ENCODE results near the gene ITPR2. TPM values are rescaled to one million over a fixed set of nuclear protein-coding genes. Genes with fewer than 3 reads are reported as not detected.
A peak's percentile ranks its signal among the peaks of the same experiment; 100 is the strongest.
"Not testable (repeated sequence)": the region's sequence is repeated elsewhere in the genome, so short reads cannot be mapped to it uniquely, and the experiment has no call there.

Gene ITPR2
- total RNA-seq, 1 experiment from 2014 or later = 10.1 TPM

- DNase-seq (ENCODE audit: low read depth) = no peak
These were observed 164.8 kb downstream of the ITPR2 start for GRCh38 chr12:26668230-26668629.

GRCh38 chr12:26666286-26666685 lies 166.7 kb downstream of the ITPR2 start:
- DNase-seq (ENCODE audit: low read depth) = no peak

- no peak for DNase-seq (ENCODE audit: low read depth)
These were observed 171.6 kb downstream of the ITPR2 start for GRCh38 chr12:26661399-26661798.

- DNase-seq (ENCODE audit: low read depth) = no peak
These were observed 173.1 kb downstream of the ITPR2 start for GRCh38 chr12:26659930-26660329.

GRCh38 chr12:26658991-26659390 lies 174.0 kb downstream of the ITPR2 start:
- no peak for DNase-seq (ENCODE audit: low read depth)

GRCh38 chr12:26654623-26655022 lies 178.4 kb downstream of the ITPR2 start:
- DNase-seq (ENCODE audit: low read depth) = no peak

- peak; percentile 63 for DNase-seq (ENCODE audit: low read depth)
These were observed 181.3 kb downstream of the ITPR2 start for GRCh38 chr12:26651566-26652188.

GRCh38 chr12:26651036-26651435 lies 182.0 kb downstream of the ITPR2 start:
- no peak for DNase-seq (ENCODE audit: low read depth)

- DNase-seq (ENCODE audit: low read depth) = no peak
These were observed 184.0 kb downstream of the ITPR2 start for GRCh38 chr12:26648999-26649398.

GRCh38 chr12:26648584-26648983 lies 184.4 kb downstream of the ITPR2 start:
- peak; percentile 83 for DNase-seq (ENCODE audit: low read depth)

- DNase-seq (ENCODE audit: low read depth) = no peak
These were observed 184.9 kb downstream of the ITPR2 start for GRCh38 chr12:26648066-26648465.

GRCh38 chr12:26647088-26647487 lies 185.9 kb downstream of the ITPR2 start:
- peak; percentile 18 for DNase-seq (ENCODE audit: low read depth)

- no peak for DNase-seq (ENCODE audit: low read depth)
These were observed 186.4 kb downstream of the ITPR2 start for GRCh38 chr12:26646571-26646970.

- not testable (repeated sequence) for DNase-seq (ENCODE audit: low read depth)
These were observed 188.6 kb downstream of the ITPR2 start for GRCh38 chr12:26644376-26644775.

- no peak for DNase-seq (ENCODE audit: low read depth)
These were observed 189.3 kb downstream of the ITPR2 start for GRCh38 chr12:26643532-26644315.

- DNase-seq (ENCODE audit: low read depth) = no peak
These were observed 190.6 kb downstream of the ITPR2 start for GRCh38 chr12:26642361-26642760.

- DNase-seq (ENCODE audit: low read depth) = peak; percentile 50
These were observed 196.2 kb downstream of the ITPR2 start for GRCh38 chr12:26636710-26637328.

- peak; percentile 71 for DNase-seq (ENCODE audit: low read depth)
These were observed 199.3 kb downstream of the ITPR2 start for GRCh38 chr12:26633591-26634210.

GRCh38 chr12:26632756-26633155 lies 200.2 kb downstream of the ITPR2 start:
- no peak for DNase-seq (ENCODE audit: low read depth)

- DNase-seq (ENCODE audit: low read depth) = peak; percentile 29
These were observed 201.1 kb downstream of the ITPR2 start for GRCh38 chr12:26631846-26632245.

- peak; percentile 85 for DNase-seq (ENCODE audit: low read depth)
These were observed 202.4 kb downstream of the ITPR2 start for GRCh38 chr12:26630546-26631027.

- DNase-seq (ENCODE audit: low read depth) = peak; percentile 31
These were observed 203.1 kb downstream of the ITPR2 start for GRCh38 chr12:26629864-26630263.

Data from RPMI7951 (cell line).